Activated CD4-positive, alpha-beta memory T cell treated with anti-CD3 and anti-CD28 coated beads, Interleukin-2, amount 10 ng/mL, durations not matched to agents 7 days and 5 days (primary cell): ENCODE data around the gene ZNF692. TPM values are rescaled to one million over a fixed set of nuclear protein-coding genes. Genes with fewer than 3 reads are reported as not detected.

Experiments
- CTCF ChIA-PET: fragments of 350-600 bp; sonication (Branson Sonifier 250); formaldehyde crosslinking; loops from one replicate; lab custom pipeline; 2021; ENCODE audit warnings: antibody characterized with exemption, inconsistent platforms; lab: Charles Lee
- POLR2A ChIA-PET: fragments of 350-600 bp; sonication (Branson Sonifier 250); formaldehyde crosslinking; loops from one replicate; lab custom pipeline; 2021; ENCODE audit warnings: antibody characterized with exemption; lab: Charles Lee
- DNase-seq: peaks from one replicate; pipeline ENCODE4 v3.0.0-alpha.2; 2020
- H3K27ac Mint-ChIP-seq: one replicate; pipeline ENCODE4 v1.8.0; 2021; ENCODE audit warnings: mild to moderate bottlenecking, mixed read lengths
- H3K27me3 Mint-ChIP-seq: one replicate; pipeline ENCODE4 v1.8.0; 2021; ENCODE audit warnings: mixed read lengths
- H3K36me3 Mint-ChIP-seq: one replicate; pipeline ENCODE4 v1.8.0; 2021; ENCODE audit warnings: low read depth, mixed read lengths
- H3K4me1 Mint-ChIP-seq: one replicate; pipeline ENCODE4 v1.8.0; 2021; ENCODE audit warnings: mixed read lengths
- H3K4me3 Mint-ChIP-seq: one replicate; pipeline ENCODE4 v1.8.0; 2021; ENCODE audit warnings: mild to moderate bottlenecking, mixed read lengths
- H3K9me3 Mint-ChIP-seq: one replicate; pipeline ENCODE4 v1.8.0; 2021; ENCODE audit warnings: mixed read lengths
- total RNA-seq, 2 experiments: library from RNA; stranded (reverse); gene quantifications; one replicate each; pipeline ENCODE4 v1.2.3, GENCODE V29; 2021

ZNF692 gene
- total RNA-seq, 2 experiments from 2014 or later = 45.9 to 49.8 TPM

DNA sequence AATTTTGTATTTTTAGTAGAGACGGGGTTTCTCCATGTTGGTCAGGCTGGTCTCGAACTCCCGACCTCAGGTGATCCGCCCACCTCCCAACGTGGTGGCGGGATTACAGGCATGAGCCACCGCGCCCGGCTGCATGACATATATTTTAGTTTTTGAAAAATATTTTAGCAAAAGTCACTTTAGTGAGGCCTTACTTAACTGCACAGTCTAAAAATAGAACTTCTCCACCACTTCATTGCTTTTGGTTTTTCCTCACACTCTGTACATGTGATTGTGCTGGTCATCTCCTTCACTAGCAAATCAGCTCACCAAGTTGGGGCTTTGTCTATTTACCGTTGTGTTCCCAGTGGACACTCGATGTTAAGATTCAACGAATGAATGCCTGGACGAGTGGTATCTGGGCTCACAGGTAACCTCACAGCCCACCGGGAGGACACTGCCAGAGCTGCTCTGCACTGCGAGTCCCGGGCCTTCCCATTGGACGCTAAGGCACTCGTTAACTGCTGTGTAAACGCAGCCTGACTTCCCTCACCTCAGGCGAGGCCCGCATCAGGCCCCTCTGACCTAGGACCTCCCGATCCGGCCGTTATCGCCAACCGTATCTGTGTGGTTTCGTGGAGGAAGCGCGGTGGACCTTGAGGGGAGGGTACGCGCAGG lies 14.0 kb upstream of the ZNF692 start:
- H3K36me3 Mint-ChIP-seq = peaks cover 13% of the 10 kb centered on the region
- peak; percentile 50 for DNase-seq
- ChIA-PET POLR2A (interaction anchor here (0.9 to 4.2 kb wide), 5 partner anchors 10 to 47 kb away, joined by 3 to 37 read pairs (median 10); partner anchors contain the start of genes PGBD2, SH3BP5L, ZNF672 and ZNF692), CTCF (interaction anchor here (0.9 to 1.8 kb wide), 6 partner anchors 8 to 47 kb away, joined by 3 to 15 read pairs (median 4); partner anchors contain the start of genes SH3BP5L, ZNF672 and ZNF692)
- H3K27ac Mint-ChIP-seq = peak overlapping the region; percentile 84
- peaks cover 22% of the 10 kb centered on the region for H3K4me1 Mint-ChIP-seq
- H3K27me3 Mint-ChIP-seq = peaks cover 1% of the 10 kb centered on the region
- H3K9me3 Mint-ChIP-seq = no peaks in the 10 kb centered on the region
- peak overlapping the region; percentile 81 for H3K4me3 Mint-ChIP-seq

DNA sequence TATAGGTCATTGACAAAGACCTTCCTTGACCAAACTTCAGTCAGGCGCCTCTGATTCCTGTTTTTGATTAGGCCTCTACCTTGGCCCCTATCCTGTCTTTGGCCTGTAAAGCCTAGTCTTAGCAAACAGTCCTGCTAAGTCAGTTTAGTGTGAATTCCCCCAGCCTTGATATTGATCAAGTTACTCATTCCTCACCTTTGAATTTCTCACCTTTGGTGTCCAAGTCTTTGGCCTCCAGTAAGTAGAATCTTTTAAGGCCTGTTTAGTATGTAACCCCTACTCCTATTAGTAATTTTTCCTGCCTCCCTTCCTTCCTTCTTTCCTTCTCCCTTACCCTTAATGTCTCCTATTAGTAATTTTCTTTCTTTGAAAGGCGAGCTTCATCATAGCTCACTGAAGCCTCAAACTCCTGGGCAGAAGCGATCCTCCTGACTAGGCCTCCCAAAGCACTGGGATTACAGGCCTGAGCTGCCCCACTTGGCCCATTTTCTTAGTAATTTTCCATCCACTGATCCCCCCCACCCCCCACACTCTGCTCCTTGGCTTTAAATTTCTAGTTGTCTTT lies 13.0 kb upstream of the ZNF692 start:
- Mint-ChIP-seq H3K27me3 (no peaks in the 10 kb centered on the region), H3K36me3 (peaks cover 13% of the 10 kb centered on the region), H3K27ac (no peak overlapping the region), H3K4me1 (peaks cover 22% of the 10 kb centered on the region), H3K9me3 (no peaks in the 10 kb centered on the region), H3K4me3 (peak overlapping the region; percentile 49)
- POLR2A ChIA-PET = interaction anchor here (4.2 kb wide), 1 partner anchor 9 kb away, joined by 37 read pairs; no protein-coding TSS in a partner anchor
- no peak for DNase-seq
- CTCF ChIA-PET = interaction anchor here (1.7 kb wide), 1 partner anchor 30 kb away, joined by 3 read pairs; no protein-coding TSS in a partner anchor

DNA sequence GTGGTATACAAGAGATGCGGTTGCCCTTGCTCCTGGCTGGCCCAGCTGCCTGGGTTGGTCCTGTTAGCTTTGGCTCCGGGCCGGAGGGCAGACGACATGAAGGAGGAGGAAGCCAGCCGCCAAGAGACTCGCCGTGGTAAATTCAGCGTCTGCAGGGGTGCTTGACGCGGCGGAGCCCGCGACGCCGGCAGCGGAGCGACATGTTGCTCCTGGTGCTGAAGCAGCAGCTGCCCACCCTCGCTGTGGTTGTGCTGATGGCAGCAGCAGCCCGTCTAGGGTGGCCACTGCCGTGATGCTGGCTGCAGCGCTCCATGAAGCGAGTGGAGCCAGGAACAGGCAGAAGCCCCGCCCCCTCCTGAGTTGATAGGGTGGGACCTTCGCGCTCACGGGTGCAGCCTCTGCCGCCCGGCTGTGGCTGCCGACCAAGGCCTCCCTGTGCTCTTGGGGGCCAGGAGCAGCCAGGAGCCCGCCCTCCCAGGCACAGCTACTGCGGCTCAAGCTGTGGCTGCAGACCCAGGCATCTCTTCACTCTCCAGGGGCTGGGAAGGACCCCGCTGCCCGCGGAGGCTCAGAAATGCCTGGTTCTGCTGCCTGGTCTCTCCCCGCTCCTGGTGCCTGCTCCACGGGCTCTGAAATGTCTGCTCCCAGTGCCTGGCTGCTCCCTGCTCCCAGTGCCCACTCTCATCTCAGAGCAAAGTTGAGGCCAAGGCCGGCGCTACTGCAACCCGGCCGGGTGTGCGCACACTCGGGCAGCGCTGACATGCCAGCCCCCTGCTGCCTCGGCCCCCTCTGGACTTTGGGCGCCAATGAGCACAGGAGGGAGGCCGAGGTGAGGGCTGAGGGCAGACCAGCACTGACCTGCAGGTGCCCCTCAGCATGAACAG lies 4.4 kb upstream of the ZNF692 start:
- CTCF ChIA-PET = interaction anchor here (1.0 to 3.3 kb wide), 3 partner anchors 21 to 59 kb away, joined by 3 to 10 read pairs (median 3); partner anchors contain the start of gene PGBD2
- H3K36me3 Mint-ChIP-seq = no peaks in the 10 kb centered on the region
- DNase-seq = peak; percentile 81
- peak overlapping the region; percentile 81 for H3K4me3 Mint-ChIP-seq
- POLR2A ChIA-PET = interaction anchor here (1.3 to 4.0 kb wide), 5 partner anchors 11 to 54 kb away, joined by 3 to 37 read pairs (median 17); partner anchors contain the start of genes SH3BP5L and ZNF672
- H3K4me1 Mint-ChIP-seq = peaks cover 40% of the 10 kb centered on the region
- no peaks in the 10 kb centered on the region for H3K27me3 Mint-ChIP-seq
- H3K9me3 Mint-ChIP-seq = no peaks in the 10 kb centered on the region
- H3K27ac Mint-ChIP-seq = peak overlapping the region; percentile 69

DNA sequence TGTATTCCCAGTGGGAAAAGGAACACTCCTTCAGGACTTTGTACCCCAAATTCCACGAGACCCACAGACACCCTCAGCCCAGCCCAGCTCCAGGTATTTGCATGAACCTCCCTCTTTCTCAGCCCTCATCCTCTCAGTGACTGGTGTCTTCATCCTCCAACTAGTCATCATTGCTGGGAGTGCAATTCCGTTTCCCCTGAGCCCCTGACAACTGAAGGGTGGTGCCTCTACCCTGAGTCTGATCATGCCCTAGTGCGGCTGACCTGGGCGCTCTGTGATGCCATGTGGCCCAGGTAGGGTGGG lies 3.8 kb upstream of the ZNF692 start:
- H3K4me3 Mint-ChIP-seq = peak overlapping the region; percentile 81
- ChIA-PET POLR2A (interaction anchor here (1.3 to 4.0 kb wide), 5 partner anchors 11 to 55 kb away, joined by 3 to 37 read pairs (median 17); partner anchors contain the start of genes SH3BP5L and ZNF672), CTCF (interaction anchor here (1.0 to 3.3 kb wide), 5 partner anchors 11 to 58 kb away, joined by 3 to 10 read pairs (median 3); partner anchors contain the start of gene PGBD2)
- peak overlapping the region; percentile 69 for H3K27ac Mint-ChIP-seq
- H3K9me3 Mint-ChIP-seq = no peaks in the 10 kb centered on the region
- no peaks in the 10 kb centered on the region for H3K27me3 Mint-ChIP-seq
- DNase-seq = no peak
- no peaks in the 10 kb centered on the region for H3K36me3 Mint-ChIP-seq
- H3K4me1 Mint-ChIP-seq = peaks cover 44% of the 10 kb centered on the region

DNA sequence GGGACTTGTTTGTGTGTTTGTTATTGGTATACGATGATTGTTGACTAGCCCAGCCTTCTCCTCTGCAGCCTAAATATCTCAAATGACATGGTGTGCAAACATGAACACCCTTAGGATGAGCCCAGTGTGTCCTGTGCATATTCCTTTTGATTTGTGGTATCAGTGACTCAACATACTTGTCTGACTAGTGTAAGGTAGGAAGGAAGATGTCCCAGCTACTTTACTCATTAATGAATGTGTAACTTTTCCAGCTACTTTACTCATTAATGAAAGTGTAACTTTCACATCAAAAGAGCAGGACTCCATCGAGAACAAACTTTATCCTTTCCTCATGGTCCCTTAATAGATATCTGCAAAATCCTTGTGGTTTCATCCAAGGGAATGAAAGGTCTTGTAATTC lies 2.7 kb upstream of the ZNF692 start:
- ChIA-PET POLR2A (interaction anchor here (3.0 to 4.0 kb wide), 3 partner anchors 12 to 36 kb away, joined by 17 to 37 read pairs (median 27); partner anchors contain the start of genes SH3BP5L and ZNF672), CTCF (interaction anchor here (0.8 to 3.3 kb wide), 5 partner anchors 12 to 45 kb away, joined by 3 to 10 read pairs (median 3); partner anchors contain the start of genes PGBD2 and SH3BP5L)
- DNase-seq = no peak
- H3K36me3 Mint-ChIP-seq = no peaks in the 10 kb centered on the region
- H3K27me3 Mint-ChIP-seq = no peaks in the 10 kb centered on the region
- no peak overlapping the region for H3K4me3 Mint-ChIP-seq
- no peak overlapping the region for H3K27ac Mint-ChIP-seq
- peaks cover 53% of the 10 kb centered on the region for H3K4me1 Mint-ChIP-seq
- no peaks in the 10 kb centered on the region for H3K9me3 Mint-ChIP-seq

DNA sequence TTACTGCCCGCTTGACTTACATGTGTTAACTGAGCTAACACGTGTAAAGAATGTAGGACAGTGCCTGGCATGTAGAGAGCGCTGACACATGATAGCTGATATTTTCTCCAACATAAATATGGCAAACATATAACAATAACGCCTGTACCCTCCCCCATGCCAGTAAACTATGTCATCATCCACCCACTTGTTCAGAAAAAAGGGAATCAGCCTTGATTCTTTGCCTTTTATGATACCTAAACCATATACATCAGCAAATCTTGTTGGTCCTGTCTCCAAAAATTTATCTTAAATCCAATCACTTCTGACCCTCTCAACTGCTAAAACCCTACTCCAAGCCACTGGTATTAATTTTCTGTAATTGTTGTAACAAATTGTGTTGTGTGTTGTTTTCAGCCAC lies 1.1 kb upstream of the ZNF692 start:
- Mint-ChIP-seq H3K4me1 (peaks cover 61% of the 10 kb centered on the region), H3K27me3 (no peaks in the 10 kb centered on the region), H3K4me3 (peak overlapping the region; percentile 84), H3K36me3 (peaks cover 9% of the 10 kb centered on the region), H3K9me3 (no peaks in the 10 kb centered on the region), H3K27ac (peak overlapping the region; percentile 93)
- CTCF ChIA-PET = interaction anchor here (1.7 to 3.4 kb wide), 4 partner anchors 14 to 31 kb away, joined by 4 to 43 read pairs (median 23); partner anchors contain the start of gene ZNF672
- DNase-seq = no peak
- POLR2A ChIA-PET = interaction anchor here (1.7 to 5.0 kb wide), 6 partner anchors 10 to 34 kb away, joined by 7 to 90 read pairs (median 18); partner anchors contain the start of genes SH3BP5L and ZNF672

DNA sequence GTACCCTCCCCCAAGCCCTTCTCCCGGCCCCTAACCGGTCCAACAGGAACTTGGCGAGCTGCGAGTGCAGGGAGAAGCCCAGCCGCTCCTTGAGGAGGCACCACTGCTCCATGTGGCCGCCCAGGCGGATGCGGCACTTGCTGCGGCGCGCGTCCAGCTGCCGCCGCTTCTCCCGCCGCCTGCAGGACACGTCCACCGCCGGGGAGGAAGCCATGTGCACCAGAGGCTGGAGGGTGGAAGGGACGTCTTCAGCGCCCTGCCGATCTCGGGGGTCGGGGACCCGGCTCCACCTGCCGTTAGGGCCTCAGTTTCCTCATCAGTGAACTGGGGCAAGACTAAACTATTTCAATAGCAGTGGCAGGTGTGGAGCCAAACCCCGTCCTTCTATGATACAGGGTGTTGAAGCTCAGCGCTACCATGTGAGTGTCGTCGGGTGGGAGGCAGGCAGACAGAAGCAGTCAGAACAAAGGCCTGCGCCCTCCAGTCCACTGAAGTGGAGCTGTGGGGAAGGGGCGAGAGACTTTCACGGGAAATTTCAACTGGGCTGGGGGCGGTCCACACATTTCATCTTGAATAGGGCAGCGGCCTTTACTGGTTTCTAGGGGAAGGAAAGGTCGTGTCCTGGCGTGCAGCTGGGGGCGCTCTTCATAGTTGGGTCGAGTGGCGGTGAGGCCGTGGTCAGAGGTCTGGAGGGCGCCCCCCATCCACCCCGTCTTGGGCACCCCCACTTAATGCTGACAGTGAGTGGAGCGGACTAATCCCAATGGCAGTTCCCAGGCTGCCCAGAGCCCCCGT lies 592 bp downstream of the ZNF692 start:
- H3K27me3 Mint-ChIP-seq = no peaks in the 10 kb centered on the region
- peak overlapping the region; percentile 84 for H3K4me3 Mint-ChIP-seq
- H3K36me3 Mint-ChIP-seq = peaks cover 22% of the 10 kb centered on the region
- H3K27ac Mint-ChIP-seq = peak overlapping the region; percentile 93
- no peaks in the 10 kb centered on the region for H3K9me3 Mint-ChIP-seq
- ChIA-PET POLR2A (interaction anchor here (0.8 to 5.0 kb wide), 11 partner anchors 9 to 56 kb away, joined by 3 to 90 read pairs (median 7); partner anchors contain the start of genes SH3BP5L and ZNF672), CTCF (interaction anchor here (0.7 to 3.4 kb wide), 8 partner anchors 16 to 67 kb away, joined by 3 to 43 read pairs (median 12); partner anchors contain the start of genes SH3BP5L and ZNF672)
- H3K4me1 Mint-ChIP-seq = peaks cover 51% of the 10 kb centered on the region
- DNase-seq = peak; percentile 49

DNA sequence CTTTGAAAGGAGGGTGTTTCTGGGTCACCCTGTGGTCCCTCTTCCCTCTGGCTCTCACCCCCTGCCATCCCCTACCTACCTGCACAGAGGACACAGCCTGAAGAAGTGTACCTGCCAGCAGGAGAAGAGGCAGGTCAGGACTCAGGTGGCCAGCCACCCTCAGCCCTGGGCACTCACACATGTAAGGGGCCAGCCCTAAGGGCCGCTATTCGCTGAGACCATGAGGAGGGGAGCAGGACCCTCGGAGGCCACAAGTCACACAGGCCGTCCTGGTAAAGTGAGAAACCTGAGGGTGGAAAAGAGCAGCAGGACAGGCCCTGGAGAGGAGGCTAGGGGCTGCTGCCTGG lies 1.2 kb downstream of the ZNF692 start:
- POLR2A ChIA-PET = interaction anchor here (0.8 to 5.0 kb wide), 7 partner anchors 8 to 57 kb away, joined by 3 to 90 read pairs (median 9); partner anchors contain the start of genes SH3BP5L and ZNF672
- Mint-ChIP-seq H3K4me3 (peak overlapping the region; percentile 84), H3K27ac (peak overlapping the region; percentile 93), H3K4me1 (peaks cover 47% of the 10 kb centered on the region), H3K36me3 (peaks cover 22% of the 10 kb centered on the region), H3K9me3 (no peaks in the 10 kb centered on the region), H3K27me3 (no peaks in the 10 kb centered on the region)
- CTCF ChIA-PET = interaction anchor here (0.9 to 3.4 kb wide), 6 partner anchors 15 to 68 kb away, joined by 3 to 43 read pairs (median 14); partner anchors contain the start of genes SH3BP5L and ZNF672
- no peak for DNase-seq

DNA sequence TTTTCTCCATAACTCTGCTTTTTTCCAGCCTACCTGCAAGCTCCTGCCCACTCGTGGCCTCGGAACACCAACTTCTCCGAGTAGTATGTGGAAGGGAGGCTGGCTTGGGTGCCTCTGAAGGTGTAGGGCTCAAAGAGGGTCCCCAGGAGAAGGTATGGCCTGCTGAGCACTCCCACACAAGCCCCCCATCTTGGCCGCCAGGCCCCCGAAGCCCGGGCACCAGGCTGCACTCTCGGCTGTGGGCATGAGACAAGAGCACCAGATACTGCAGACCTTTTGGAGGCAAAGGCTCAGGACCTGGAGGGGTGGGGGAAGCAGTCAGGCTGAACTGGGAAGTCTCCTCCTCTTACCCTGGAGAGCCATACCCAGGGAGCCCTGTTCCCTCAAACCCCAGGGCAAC lies 1.7 kb downstream of the ZNF692 start:
- ChIA-PET CTCF (interaction anchor here (0.7 to 3.4 kb wide), 2 partner anchors 14 to 17 kb away, joined by 3 to 31 read pairs; no protein-coding TSS in a partner anchor), POLR2A (interaction anchor here (3.6 to 5.0 kb wide), 2 partner anchors 17 to 19 kb away, joined by 28 to 90 read pairs; partner anchors contain the start of gene ZNF672)

DNA sequence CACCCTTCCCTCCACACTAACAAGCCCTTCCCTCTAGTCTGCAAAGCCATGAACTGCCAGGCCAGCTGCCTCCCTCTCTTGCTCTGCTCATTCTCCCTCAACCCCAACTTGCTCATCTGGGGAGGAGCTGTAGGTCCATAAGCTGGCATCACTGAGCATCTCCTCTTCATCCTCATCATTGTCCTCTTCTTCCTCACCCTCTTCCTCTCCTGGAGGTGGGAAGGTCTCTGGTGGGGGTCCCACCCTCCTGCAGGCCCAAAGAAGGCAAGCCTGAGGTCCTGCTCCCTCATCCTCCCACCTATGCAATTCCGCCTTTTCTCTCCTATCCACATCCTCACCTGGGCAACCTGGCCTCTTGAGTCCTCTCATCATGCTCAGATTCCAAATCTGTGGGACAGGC lies 2.7 kb downstream of the ZNF692 start:
- DNase-seq = no peak
- H3K4me1 Mint-ChIP-seq = peaks cover 39% of the 10 kb centered on the region
- POLR2A ChIA-PET = interaction anchor here (5.0 kb wide), 1 partner anchor 18 kb away, joined by 90 read pairs; the partner anchor contains the start of gene ZNF672
- CTCF ChIA-PET = no interaction called here
- H3K27ac Mint-ChIP-seq = peak overlapping the region; percentile 41
- H3K4me3 Mint-ChIP-seq = no peak overlapping the region
- H3K36me3 Mint-ChIP-seq = peaks cover 22% of the 10 kb centered on the region
- H3K9me3 Mint-ChIP-seq = no peaks in the 10 kb centered on the region
- no peaks in the 10 kb centered on the region for H3K27me3 Mint-ChIP-seq

More for the DNA sequence above, 1.7 kb downstream of the ZNF692 start:
- Mint-ChIP-seq H3K4me3 (peak overlapping the region; percentile 84), H3K36me3 (peaks cover 22% of the 10 kb centered on the region), H3K4me1 (peaks cover 42% of the 10 kb centered on the region), H3K9me3 (no peaks in the 10 kb centered on the region), H3K27ac (peak overlapping the region; percentile 93), H3K27me3 (no peaks in the 10 kb centered on the region)
- DNase-seq = no peak

DNA sequence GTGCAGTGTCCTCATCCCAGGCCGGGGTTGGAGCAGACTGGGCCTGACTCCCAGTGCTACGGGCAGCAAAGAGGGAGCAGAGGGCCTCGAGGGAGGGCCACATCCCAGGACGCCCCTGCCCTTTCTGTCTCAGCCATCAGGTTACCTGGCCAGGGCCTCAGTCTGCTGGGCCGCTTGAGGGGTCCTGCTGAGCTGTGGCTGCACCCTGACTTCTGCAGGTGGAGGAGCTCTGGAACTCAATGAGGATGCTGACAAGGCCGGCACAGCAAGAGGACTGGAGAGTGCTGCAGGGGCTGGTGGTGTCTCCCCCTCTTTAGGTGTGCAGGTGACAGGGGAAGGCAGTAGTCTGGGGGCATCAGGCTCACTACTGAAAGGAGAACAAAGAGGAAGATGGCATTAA lies 3.3 kb downstream of the ZNF692 start:
- no peak for DNase-seq
- no peak overlapping the region for H3K4me3 Mint-ChIP-seq
- ChIA-PET POLR2A (interaction anchor here (5.0 kb wide), 1 partner anchor 18 kb away, joined by 90 read pairs; the partner anchor contains the start of gene ZNF672), CTCF (no interaction called here)
- no peak overlapping the region for H3K27ac Mint-ChIP-seq
- H3K36me3 Mint-ChIP-seq = peaks cover 22% of the 10 kb centered on the region
- peaks cover 39% of the 10 kb centered on the region for H3K4me1 Mint-ChIP-seq
- no peaks in the 10 kb centered on the region for H3K27me3 Mint-ChIP-seq
- no peaks in the 10 kb centered on the region for H3K9me3 Mint-ChIP-seq
